GM19328 (cell line): ENCODE data around the gene BRD3.

Experiments
- ATAC-seq: cut with Tn5 transposase; IDR thresholded peaks from one replicate; pipeline ENCODE4 v1.9.1; 2021; ENCODE audit warnings: mild to moderate bottlenecking, moderate library complexity; ENCODE audit not compliant: unreplicated experiment

Gene BRD3

GRCh38 chr9:134025606-134026541 lies 42.0 kb downstream of the BRD3 start:
- peak; percentile 37 for ATAC-seq

- peak; percentile 83 for ATAC-seq
Observed at GRCh38 chr9:134024828-134025605, 42.8 kb downstream of the BRD3 start, which contains the start of gene BRD3OS. BRD3OS (plus strand) TSS chr9:134025481; CDS start chr9:134026748, 1,267 bp downstream.

- ATAC-seq = no peak
Observed at GRCh38 chr9:134024214-134024792, 43.5 kb downstream of the BRD3 start.

- ATAC-seq = no peak
Observed at GRCh38 chr9:134014946-134015345, 52.9 kb downstream of the BRD3 start.

GRCh38 chr9:134011401-134011800 lies 56.4 kb downstream of the BRD3 start:
- ATAC-seq = no peak

- ATAC-seq = no peak
Observed at GRCh38 chr9:134010310-134011173, 57.3 kb downstream of the BRD3 start.

- no peak for ATAC-seq
Observed at GRCh38 chr9:134007571-134007970, 60.3 kb downstream of the BRD3 start.

- no peak for ATAC-seq
Observed at GRCh38 chr9:134007150-134007549, 60.7 kb downstream of the BRD3 start.

- no peak for ATAC-seq
Observed at GRCh38 chr9:134005381-134005780, 62.4 kb downstream of the BRD3 start.

- ATAC-seq = no peak
Observed at GRCh38 chr9:134004881-134005280, 62.9 kb downstream of the BRD3 start.

- ATAC-seq = no peak
Observed at GRCh38 chr9:134004131-134004873, 63.5 kb downstream of the BRD3 start.

GRCh38 chr9:134003237-134003636 lies 64.6 kb downstream of the BRD3 start:
- ATAC-seq = no peak

- no peak for ATAC-seq
Observed at GRCh38 chr9:134002796-134003195, 65.0 kb downstream of the BRD3 start.

- ATAC-seq = no peak
Observed at GRCh38 chr9:133999851-134000265, 68.0 kb downstream of the BRD3 start.

GRCh38 chr9:133998915-133999595 lies 68.8 kb downstream of the BRD3 start:
- no peak for ATAC-seq

GRCh38 chr9:133997584-133997983 lies 70.2 kb downstream of the BRD3 start:
- no peak for ATAC-seq

- no peak for ATAC-seq
Observed at GRCh38 chr9:133996531-133997520, 71.0 kb downstream of the BRD3 start.
